H1 (cell line): Measurements from ENCODE around the gene DOK3. TPM values are rescaled to one million over a fixed set of nuclear protein-coding genes. Genes with fewer than 3 reads are reported as not detected.

Experiments used
- CTCF ChIA-PET: fragments of 300-600 bp; sonication (Branson Sonifier 250); formaldehyde crosslinking; loops from one replicate; lab custom pipeline; 2021; ENCODE audit not compliant: partially characterized antibody; lab: Charles Lee
- POLR2A ChIA-PET: fragments of 300-600 bp; sonication (Branson Sonifier 250); formaldehyde crosslinking; loops from one replicate; lab custom pipeline; 2021; ENCODE audit warnings: inconsistent platforms; ENCODE audit not compliant: partially characterized antibody; lab: Charles Lee
- DNase-seq, 2 experiments: peaks; one replicate each; pipeline versions ENCODE4 v3.0.0 to v3.0.0-alpha.2; 2010 to 2022; ENCODE audit warnings: low spot score in 2 of 2, low read depth in 1 of 2, mixed read lengths in 1 of 2
- FAIRE-seq: peaks from 2 replicates; lab custom pipeline; 2011; peaks lifted over from hg19 to GRCh38; lab: Jason Lieb, UNC
- H2AFZ ChIP-seq: 2 replicates; pipeline ENCODE4 v1.8.1; 2012; ENCODE audit warnings: low read length, inconsistent platforms
- H2AK5ac ChIP-seq: 2 replicates; pipeline ENCODE4 v1.6.1; 2013; ENCODE audit warnings: low read depth, low read length
- H2BK120ac ChIP-seq: replicated peaks from 2 replicates; pipeline ENCODE3; 2013; ENCODE audit warnings: low read depth, low read length, inconsistent platforms
- H2BK12ac ChIP-seq: 2 replicates; pipeline ENCODE4 v1.6.1; 2013; ENCODE audit warnings: low read depth, low read length
- H2BK15ac ChIP-seq: 2 replicates; pipeline ENCODE4 v1.6.1; 2013; ENCODE audit warnings: low read length
- H2BK20ac ChIP-seq: 2 replicates; pipeline ENCODE4 v1.6.1; 2013; ENCODE audit warnings: low read length
- H2BK5ac ChIP-seq: 2 replicates; pipeline ENCODE4 v1.6.1; 2013; ENCODE audit warnings: low read depth, low read length
- H3K14ac ChIP-seq: 2 replicates; pipeline ENCODE4 v1.6.1; 2013; ENCODE audit warnings: inconsistent platforms; ENCODE audit not compliant: insufficient read length
- H3K18ac ChIP-seq: 2 replicates; pipeline ENCODE4 v1.6.1; 2013; ENCODE audit warnings: low read length; ENCODE audit errors: extremely low read depth
- H3K23ac ChIP-seq: 2 replicates; pipeline ENCODE4 v1.6.1; 2013; ENCODE audit warnings: inconsistent platforms; ENCODE audit not compliant: insufficient read length
- H3K23me2 ChIP-seq: 2 replicates; pipeline ENCODE4 v1.6.1; 2013; ENCODE audit warnings: low read depth, low read length
- H3K27ac ChIP-seq: 2 replicates; pipeline ENCODE4 v1.6.1; 2011; ENCODE audit warnings: low read depth, low read length, inconsistent platforms
- H3K27me3 ChIP-seq, 4 experiments: replicated peaks in 1 of 4; 1 replicate in 1 of 4; 2 replicates in 3 of 4; pipeline versions ENCODE4 v1.6.1 to v1.8.1; 2011 to 2013; ENCODE audit warnings: low read length in 3 of 4, mild to moderate bottlenecking in 3 of 4, inconsistent platforms in 2 of 4, mixed read lengths in 2 of 4, moderate library complexity in 1 of 4; ENCODE audit not compliant: control insufficient read depth in 3 of 4, insufficient read depth in 3 of 4; ENCODE audit errors: extremely low read depth in 1 of 4
- H3K36me3 ChIP-seq, 4 experiments: 2 replicates each; pipeline versions ENCODE4 v1.6.1 to v1.8.1; 2011 to 2013; ENCODE audit warnings: mild to moderate bottlenecking in 4 of 4, low read length in 3 of 4, moderate library complexity in 2 of 4, control low read depth in 1 of 4, inconsistent platforms in 1 of 4; ENCODE audit not compliant: insufficient read depth in 4 of 4, control insufficient read depth in 2 of 4
- H3K4ac ChIP-seq: replicated peaks from 2 replicates; pipeline ENCODE3; 2013; ENCODE audit warnings: low read length, low read depth, mixed read lengths, inconsistent platforms; ENCODE audit not compliant: insufficient read length
- H3K4me1 ChIP-seq, 4 experiments: replicated peaks in 1 of 4; 1 replicate in 1 of 4; 2 replicates in 3 of 4; pipeline versions ENCODE4 v1.6.1 to v1.8.1; 2011 to 2013; ENCODE audit warnings: low read length in 3 of 4, inconsistent platforms in 2 of 4, mixed read lengths in 1 of 4; ENCODE audit not compliant: insufficient read depth in 4 of 4, control insufficient read depth in 3 of 4
- H3K4me2 ChIP-seq, 2 experiments: 2 replicates each; pipeline versions ENCODE4 v1.6.1 to v1.8.1; 2011 to 2013; ENCODE audit warnings: low read depth in 2 of 2, low read length in 2 of 2, control low read depth in 1 of 2, inconsistent platforms in 1 of 2, mild to moderate bottlenecking in 1 of 2; ENCODE audit not compliant: insufficient read depth in 1 of 2
- H3K4me3 ChIP-seq, 4 experiments: fragments of 200-600, 300-600 bp in 1 of 4; sonication (generic), shearing (Covaris generic), sonication (Bioruptor Twin) in 1 of 4; 2 replicates each; pipeline versions ENCODE4 v1.5.1 to v1.8.1; 2011 to 2016; ENCODE audit warnings: low read length in 4 of 4, low read depth in 3 of 4, control low read depth in 2 of 4, inconsistent platforms in 2 of 4, mild to moderate bottlenecking in 2 of 4, mixed read lengths in 1 of 4, moderate library complexity in 1 of 4; ENCODE audit not compliant: insufficient read depth in 2 of 4; ENCODE audit errors: extremely low read depth in 1 of 4
- H3K56ac ChIP-seq: replicated peaks from 2 replicates; pipeline ENCODE3; 2013; ENCODE audit warnings: low read depth, mild to moderate bottlenecking, mixed read lengths, low read length, inconsistent platforms; ENCODE audit not compliant: insufficient read length
- H3K79me1 ChIP-seq: 2 replicates; pipeline ENCODE4 v1.6.1; 2013; ENCODE audit warnings: low read depth, low read length, control low read depth
- H3K79me2 ChIP-seq, 2 experiments: 2 replicates each; pipeline versions ENCODE4 v1.6.1 to v1.8.1; 2012 to 2013; ENCODE audit warnings: low read length in 2 of 2, mild to moderate bottlenecking in 2 of 2, inconsistent platforms in 1 of 2; ENCODE audit not compliant: insufficient read depth in 2 of 2, control insufficient read depth in 1 of 2
- H3K9ac ChIP-seq, 4 experiments: replicated peaks in 1 of 4; 1 replicate in 1 of 4; 2 replicates in 3 of 4; pipeline versions ENCODE4 v1.6.1 to v1.8.1; 2011 to 2013; ENCODE audit warnings: low read depth in 3 of 4, low read length in 3 of 4, control low read depth in 2 of 4, mild to moderate bottlenecking in 2 of 4, moderate library complexity in 2 of 4, inconsistent platforms in 1 of 4; ENCODE audit errors: extremely low read depth in 1 of 4
- H3K9me3 ChIP-seq, 2 experiments: 2 replicates each; pipeline versions ENCODE4 v1.6.1 to v1.8.1; 2012 to 2013; ENCODE audit warnings: mild to moderate bottlenecking in 2 of 2, moderate library complexity in 2 of 2, control low read depth in 1 of 2, inconsistent platforms in 1 of 2, low read depth in 1 of 2, low read length in 1 of 2, mixed read lengths in 1 of 2; ENCODE audit not compliant: insufficient read depth in 2 of 2
- H4K20me1 ChIP-seq, 2 experiments: replicated peaks in 1 of 2; 2 replicates each; pipeline versions ENCODE3 to v1.8.1; 2011 to 2013; ENCODE audit warnings: inconsistent platforms in 2 of 2, low read length in 2 of 2, mild to moderate bottlenecking in 1 of 2; ENCODE audit not compliant: insufficient read depth in 2 of 2, control insufficient read depth in 1 of 2
- H4K5ac ChIP-seq: 2 replicates; pipeline ENCODE4 v1.6.1; 2013; ENCODE audit warnings: low read length, low read depth, mixed read lengths, inconsistent platforms; ENCODE audit not compliant: insufficient read length
- H4K8ac ChIP-seq: 2 replicates; pipeline ENCODE4 v1.8.0; 2013; ENCODE audit warnings: mild to moderate bottlenecking, moderate library complexity, low read length, inconsistent platforms; ENCODE audit not compliant: insufficient read depth; ENCODE audit errors: extremely low read depth
- H4K91ac ChIP-seq: replicated peaks from 2 replicates; pipeline ENCODE3; 2013; ENCODE audit warnings: low read length, mixed read lengths, inconsistent platforms; ENCODE audit not compliant: insufficient read length
- EGR1 ChIP-seq: IDR thresholded peaks from 2 replicates; pipeline ENCODE4 v1.6.1; 2011; ENCODE audit warnings: low read depth, low read length, borderline replicate concordance
- USF2 ChIP-seq: IDR thresholded peaks from 2 replicates; pipeline ENCODE4 v1.6.1; 2011; ENCODE audit warnings: low read length, improper control_type of control experiment
- WGBS, 2 experiments: shearing (Covaris generic) in 1 of 2; methylation state at CpG; one replicate each; pipeline versions ENCODE4 v1.1.6 to v1.1.7; 2013 to 2015; ENCODE audit warnings: low lambda C conversion rate in 2 of 2, mixed read lengths in 2 of 2, inconsistent platforms in 1 of 2, low coverage in 1 of 2, missing lambda C conversion rate in 1 of 2; ENCODE audit not compliant: insufficient replicate concordance in 2 of 2, insufficient coverage in 1 of 2, insufficient read length in 1 of 2; ENCODE audit errors: extremely low coverage in 1 of 2, missing lambda C conversion rate in 1 of 2; 5-methylcytosine and 5-hydroxymethylcytosine counted together
- polyA plus RNA-seq, 7 experiments: library from polyadenylated mRNA; depleted of rRNA in 3 of 7; stranded (reverse) in 5 of 7; unstranded in 2 of 7; fragments of >200 nt in 5 of 7; fragments of 200-250 nt in 2 of 7; gene quantifications; 1 replicate in 5 of 7; 2 replicates in 1 of 7; 4 replicates in 1 of 7; pipeline versions ENCODE4 v1.2.1 to v1.2.3, GENCODE V29; 2011 to 2013; ENCODE audit warnings: missing spikeins in 2 of 7, mixed read lengths in 2 of 7
- total RNA-seq: library from RNA; stranded (reverse); fragmentation: NEBNext Ultra II Directional; extraction: Animal tissue kit (Norgen Biotek cat#: 25700); gene quantifications from 2 replicates; pipeline ENCODE4 v1.2.1, GENCODE V29; 2021

DOK3 gene
- total and polyA plus RNA-seq, 2 of the 8 experiments (the other 6 are each of a cell fraction or from before 2014, with no cell fraction given): 4.2 to 6.4 TPM

GRCh38 chr5:177557041-177557647 lies 47.5 kb upstream of the DOK3 start:
- ChIA-PET CTCF (interaction anchor here (0.7 to 1.9 kb wide), 3 partner anchors 9 to 50 kb away, joined by 3 to 6 read pairs (median 4); no protein-coding TSS in a partner anchor), POLR2A (interaction anchor here (1.0 to 1.3 kb wide), 2 partner anchors 23 to 35 kb away, joined by 3 to 7 read pairs; partner anchors contain the start of gene TMED9)
- H2BK120ac ChIP-seq: no peak overlapping the region
- TF ChIP-seq USF2: 0 out of 2 replicates have a peak, but pooled peaks have one; percentile 43
- no peak for TF ChIP-seq EGR1
- H3K4me3 ChIP-seq: no peak overlapping the region
- H3K56ac ChIP-seq: no peak overlapping the region
- H4K20me1 ChIP-seq: peaks cover 4 to 10% of the 10 kb centered on the region in 2 experiments
- no peak overlapping the region for H2BK5ac ChIP-seq
- no peak overlapping the region for H3K18ac ChIP-seq
- DNase-seq (no peak), FAIRE-seq (no peak)
- H3K9ac ChIP-seq: no peak overlapping the region
- no peak overlapping the region for H3K23ac ChIP-seq
- H2BK20ac ChIP-seq: no peak overlapping the region
- H3K14ac ChIP-seq: no peak overlapping the region
- peaks cover 3 to 7% of the 10 kb centered on the region in 2 experiments for H3K9me3 ChIP-seq
- H4K8ac ChIP-seq: no peak overlapping the region
- H3K23me2 ChIP-seq: peaks cover 6% of the 10 kb centered on the region
- peaks cover 0 to 2% (median 0%) of the 10 kb centered on the region in 4 experiments; a peak in 2 of 8 replicates for H3K36me3 ChIP-seq
- no peaks in the 10 kb centered on the region for H3K27me3 ChIP-seq
- H3K4ac ChIP-seq: no peak overlapping the region
- H3K4me1 ChIP-seq: peaks cover 5 to 9% (median 7%) of the 10 kb centered on the region in 4 experiments
- H2BK12ac ChIP-seq: no peak overlapping the region
- H3K79me1 ChIP-seq: peaks cover under 1% of the 10 kb centered on the region; the same call in 1 of the 2 replicates
- H4K5ac ChIP-seq: no peak overlapping the region
- no peak overlapping the region for H2AFZ ChIP-seq
- no peak overlapping the region for H2AK5ac ChIP-seq
- peaks cover 3 to 17% of the 10 kb centered on the region in 2 experiments; a peak in 2 of 4 replicates for H3K79me2 ChIP-seq
- H2BK15ac ChIP-seq: no peak overlapping the region
- H4K91ac ChIP-seq: no peak overlapping the region
- WGBS, 2 experiments: 81% methylated on average over 4 of the region's 4 CpGs; no CpG with 5 or more reads in 1 of the 2 experiments
- no peak overlapping the region for H3K27ac ChIP-seq
- H3K4me2 ChIP-seq: no peak overlapping the region
